H1 (cell line): ENCODE measurements around the gene ARNT2. TPM values are rescaled to one million over a fixed set of nuclear protein-coding genes. Genes with fewer than 3 reads are reported as not detected.

ENCODE experiments used
- CTCF ChIA-PET: fragments of 300-600 bp; sonication (Branson Sonifier 250); formaldehyde crosslinking; loops from one replicate; lab custom pipeline; 2021; ENCODE audit not compliant: partially characterized antibody; lab: Charles Lee
- POLR2A ChIA-PET: fragments of 300-600 bp; sonication (Branson Sonifier 250); formaldehyde crosslinking; loops from one replicate; lab custom pipeline; 2021; ENCODE audit warnings: inconsistent platforms; ENCODE audit not compliant: partially characterized antibody; lab: Charles Lee
- DNase-seq, 2 experiments: peaks; one replicate each; pipeline versions ENCODE4 v3.0.0 to v3.0.0-alpha.2; 2010 to 2022; ENCODE audit warnings: low spot score in 2 of 2, low read depth in 1 of 2, mixed read lengths in 1 of 2
- FAIRE-seq: peaks from 2 replicates; lab custom pipeline; 2011; peaks lifted over from hg19 to GRCh38; lab: Jason Lieb, UNC
- H2AFZ ChIP-seq: 2 replicates; pipeline ENCODE4 v1.8.1; 2012; ENCODE audit warnings: low read length, inconsistent platforms
- H2AK5ac ChIP-seq: 2 replicates; pipeline ENCODE4 v1.6.1; 2013; ENCODE audit warnings: low read depth, low read length
- H2BK120ac ChIP-seq: replicated peaks from 2 replicates; pipeline ENCODE3; 2013; ENCODE audit warnings: low read depth, low read length, inconsistent platforms
- H2BK12ac ChIP-seq: 2 replicates; pipeline ENCODE4 v1.6.1; 2013; ENCODE audit warnings: low read depth, low read length
- H2BK15ac ChIP-seq: 2 replicates; pipeline ENCODE4 v1.6.1; 2013; ENCODE audit warnings: low read length
- H2BK20ac ChIP-seq: 2 replicates; pipeline ENCODE4 v1.6.1; 2013; ENCODE audit warnings: low read length
- H2BK5ac ChIP-seq: 2 replicates; pipeline ENCODE4 v1.6.1; 2013; ENCODE audit warnings: low read depth, low read length
- H3K14ac ChIP-seq: 2 replicates; pipeline ENCODE4 v1.6.1; 2013; ENCODE audit warnings: inconsistent platforms; ENCODE audit not compliant: insufficient read length
- H3K18ac ChIP-seq: 2 replicates; pipeline ENCODE4 v1.6.1; 2013; ENCODE audit warnings: low read length; ENCODE audit errors: extremely low read depth
- H3K23ac ChIP-seq: 2 replicates; pipeline ENCODE4 v1.6.1; 2013; ENCODE audit warnings: inconsistent platforms; ENCODE audit not compliant: insufficient read length
- H3K23me2 ChIP-seq: 2 replicates; pipeline ENCODE4 v1.6.1; 2013; ENCODE audit warnings: low read depth, low read length
- H3K27ac ChIP-seq: 2 replicates; pipeline ENCODE4 v1.6.1; 2011; ENCODE audit warnings: low read depth, low read length, inconsistent platforms
- H3K27me3 ChIP-seq, 4 experiments: replicated peaks in 1 of 4; 1 replicate in 1 of 4; 2 replicates in 3 of 4; pipeline versions ENCODE4 v1.6.1 to v1.8.1; 2011 to 2013; ENCODE audit warnings: low read length in 3 of 4, mild to moderate bottlenecking in 3 of 4, inconsistent platforms in 2 of 4, mixed read lengths in 2 of 4, moderate library complexity in 1 of 4; ENCODE audit not compliant: control insufficient read depth in 3 of 4, insufficient read depth in 3 of 4; ENCODE audit errors: extremely low read depth in 1 of 4
- H3K36me3 ChIP-seq, 4 experiments: 2 replicates each; pipeline versions ENCODE4 v1.6.1 to v1.8.1; 2011 to 2013; ENCODE audit warnings: mild to moderate bottlenecking in 4 of 4, low read length in 3 of 4, moderate library complexity in 2 of 4, control low read depth in 1 of 4, inconsistent platforms in 1 of 4; ENCODE audit not compliant: insufficient read depth in 4 of 4, control insufficient read depth in 2 of 4
- H3K4ac ChIP-seq: replicated peaks from 2 replicates; pipeline ENCODE3; 2013; ENCODE audit warnings: low read length, low read depth, mixed read lengths, inconsistent platforms; ENCODE audit not compliant: insufficient read length
- H3K4me1 ChIP-seq, 4 experiments: replicated peaks in 1 of 4; 1 replicate in 1 of 4; 2 replicates in 3 of 4; pipeline versions ENCODE4 v1.6.1 to v1.8.1; 2011 to 2013; ENCODE audit warnings: low read length in 3 of 4, inconsistent platforms in 2 of 4, mixed read lengths in 1 of 4; ENCODE audit not compliant: insufficient read depth in 4 of 4, control insufficient read depth in 3 of 4
- H3K4me2 ChIP-seq, 2 experiments: 2 replicates each; pipeline versions ENCODE4 v1.6.1 to v1.8.1; 2011 to 2013; ENCODE audit warnings: low read depth in 2 of 2, low read length in 2 of 2, control low read depth in 1 of 2, inconsistent platforms in 1 of 2, mild to moderate bottlenecking in 1 of 2; ENCODE audit not compliant: insufficient read depth in 1 of 2
- H3K4me3 ChIP-seq, 4 experiments: fragments of 200-600, 300-600 bp in 1 of 4; sonication (generic), shearing (Covaris generic), sonication (Bioruptor Twin) in 1 of 4; 2 replicates each; pipeline versions ENCODE4 v1.5.1 to v1.8.1; 2011 to 2016; ENCODE audit warnings: low read length in 4 of 4, low read depth in 3 of 4, control low read depth in 2 of 4, inconsistent platforms in 2 of 4, mild to moderate bottlenecking in 2 of 4, mixed read lengths in 1 of 4, moderate library complexity in 1 of 4; ENCODE audit not compliant: insufficient read depth in 2 of 4; ENCODE audit errors: extremely low read depth in 1 of 4
- H3K56ac ChIP-seq: replicated peaks from 2 replicates; pipeline ENCODE3; 2013; ENCODE audit warnings: low read depth, mild to moderate bottlenecking, mixed read lengths, low read length, inconsistent platforms; ENCODE audit not compliant: insufficient read length
- H3K79me1 ChIP-seq: 2 replicates; pipeline ENCODE4 v1.6.1; 2013; ENCODE audit warnings: low read depth, low read length, control low read depth
- H3K79me2 ChIP-seq, 2 experiments: 2 replicates each; pipeline versions ENCODE4 v1.6.1 to v1.8.1; 2012 to 2013; ENCODE audit warnings: low read length in 2 of 2, mild to moderate bottlenecking in 2 of 2, inconsistent platforms in 1 of 2; ENCODE audit not compliant: insufficient read depth in 2 of 2, control insufficient read depth in 1 of 2
- H3K9ac ChIP-seq, 4 experiments: replicated peaks in 1 of 4; 1 replicate in 1 of 4; 2 replicates in 3 of 4; pipeline versions ENCODE4 v1.6.1 to v1.8.1; 2011 to 2013; ENCODE audit warnings: low read depth in 3 of 4, low read length in 3 of 4, control low read depth in 2 of 4, mild to moderate bottlenecking in 2 of 4, moderate library complexity in 2 of 4, inconsistent platforms in 1 of 4; ENCODE audit errors: extremely low read depth in 1 of 4
- H3K9me3 ChIP-seq, 2 experiments: 2 replicates each; pipeline versions ENCODE4 v1.6.1 to v1.8.1; 2012 to 2013; ENCODE audit warnings: mild to moderate bottlenecking in 2 of 2, moderate library complexity in 2 of 2, control low read depth in 1 of 2, inconsistent platforms in 1 of 2, low read depth in 1 of 2, low read length in 1 of 2, mixed read lengths in 1 of 2; ENCODE audit not compliant: insufficient read depth in 2 of 2
- H4K20me1 ChIP-seq, 2 experiments: replicated peaks in 1 of 2; 2 replicates each; pipeline versions ENCODE3 to v1.8.1; 2011 to 2013; ENCODE audit warnings: inconsistent platforms in 2 of 2, low read length in 2 of 2, mild to moderate bottlenecking in 1 of 2; ENCODE audit not compliant: insufficient read depth in 2 of 2, control insufficient read depth in 1 of 2
- H4K5ac ChIP-seq: 2 replicates; pipeline ENCODE4 v1.6.1; 2013; ENCODE audit warnings: low read length, low read depth, mixed read lengths, inconsistent platforms; ENCODE audit not compliant: insufficient read length
- H4K8ac ChIP-seq: 2 replicates; pipeline ENCODE4 v1.8.0; 2013; ENCODE audit warnings: mild to moderate bottlenecking, moderate library complexity, low read length, inconsistent platforms; ENCODE audit not compliant: insufficient read depth; ENCODE audit errors: extremely low read depth
- H4K91ac ChIP-seq: replicated peaks from 2 replicates; pipeline ENCODE3; 2013; ENCODE audit warnings: low read length, mixed read lengths, inconsistent platforms; ENCODE audit not compliant: insufficient read length
- ATF2 ChIP-seq: IDR thresholded peaks from 2 replicates; pipeline ENCODE4 v1.6.1; 2012; ENCODE audit warnings: low read length, inconsistent platforms
- BRCA1 ChIP-seq: IDR thresholded peaks from 2 replicates; pipeline ENCODE4 v1.6.1; 2012; ENCODE audit warnings: low read depth, low read length, improper control_type of control experiment
- EGR1 ChIP-seq: IDR thresholded peaks from 2 replicates; pipeline ENCODE4 v1.6.1; 2011; ENCODE audit warnings: low read depth, low read length, borderline replicate concordance
- EP300 ChIP-seq, 2 experiments: IDR thresholded peaks; 1 replicate in 1 of 2; 2 replicates in 1 of 2; pipeline ENCODE4 v1.6.1; 2011 to 2012; ENCODE audit warnings: low read depth in 2 of 2, low read length in 2 of 2, mild to moderate bottlenecking in 2 of 2, borderline replicate concordance in 1 of 2, inconsistent platforms in 1 of 2, moderate library complexity in 1 of 2
- FOSL1 ChIP-seq: IDR thresholded peaks from 2 replicates; pipeline ENCODE4 v1.6.1; 2011; ENCODE audit warnings: mild to moderate bottlenecking, low read depth, low read length, moderate library complexity; ENCODE audit not compliant: insufficient read depth
- MAFK ChIP-seq: IDR thresholded peaks from 2 replicates; pipeline ENCODE4 v1.6.1; 2012; ENCODE audit warnings: low read depth, mild to moderate bottlenecking, improper control_type of control experiment, low read length
- PHF8 ChIP-seq: fragments of 200-600 bp; sonication (generic); conservative IDR thresholded peaks from 2 replicates; pipeline ENCODE4 v1.7.1; 2012; ENCODE audit warnings: low read depth, mild to moderate bottlenecking, inconsistent platforms, low read length, moderate library complexity
- POLR2A ChIP-seq, 2 experiments: IDR thresholded peaks; 1 replicate in 1 of 2; 2 replicates in 1 of 2; pipeline ENCODE4 v1.6.1; 2011; ENCODE audit warnings: low read depth in 2 of 2, low read length in 2 of 2, mild to moderate bottlenecking in 2 of 2; ENCODE audit errors: control extremely low read depth in 1 of 2
- POU5F1 ChIP-seq: IDR thresholded peaks from 2 replicates; pipeline ENCODE4 v1.6.1; 2011; ENCODE audit warnings: low read depth, mild to moderate bottlenecking, low read length, moderate library complexity
- SAP30 ChIP-seq: fragments of 300-600 bp; sonication (generic); IDR thresholded peaks from 2 replicates; pipeline ENCODE4 v1.7.1; 2012; ENCODE audit warnings: low read length, moderate library complexity, mild to moderate bottlenecking, inconsistent platforms; ENCODE audit not compliant: insufficient read depth, insufficient replicate concordance
- SIN3A ChIP-seq, 2 experiments: IDR thresholded peaks in 1 of 2; conservative IDR thresholded peaks in 1 of 2; 2 replicates each; pipeline ENCODE4 v1.6.1; 2011 to 2012; ENCODE audit warnings: low read length in 2 of 2, improper control_type of control experiment in 1 of 2, low read depth in 1 of 2, mild to moderate bottlenecking in 1 of 2
- SP1 ChIP-seq: IDR thresholded peaks from 2 replicates; pipeline ENCODE4 v1.6.1; 2011; ENCODE audit warnings: low read depth, low read length
- WGBS, 2 experiments: shearing (Covaris generic) in 1 of 2; methylation state at CpG; one replicate each; pipeline versions ENCODE4 v1.1.6 to v1.1.7; 2013 to 2015; ENCODE audit warnings: low lambda C conversion rate in 2 of 2, mixed read lengths in 2 of 2, inconsistent platforms in 1 of 2, low coverage in 1 of 2, missing lambda C conversion rate in 1 of 2; ENCODE audit not compliant: insufficient replicate concordance in 2 of 2, insufficient coverage in 1 of 2, insufficient read length in 1 of 2; ENCODE audit errors: extremely low coverage in 1 of 2, missing lambda C conversion rate in 1 of 2; 5-methylcytosine and 5-hydroxymethylcytosine counted together
- polyA plus RNA-seq, 7 experiments: library from polyadenylated mRNA; depleted of rRNA in 3 of 7; stranded (reverse) in 5 of 7; unstranded in 2 of 7; fragments of >200 nt in 5 of 7; fragments of 200-250 nt in 2 of 7; gene quantifications; 1 replicate in 5 of 7; 2 replicates in 1 of 7; 4 replicates in 1 of 7; pipeline versions ENCODE4 v1.2.1 to v1.2.3, GENCODE V29; 2011 to 2013; ENCODE audit warnings: missing spikeins in 2 of 7, mixed read lengths in 2 of 7
- total RNA-seq: library from RNA; stranded (reverse); fragmentation: NEBNext Ultra II Directional; extraction: Animal tissue kit (Norgen Biotek cat#: 25700); gene quantifications from 2 replicates; pipeline ENCODE4 v1.2.1, GENCODE V29; 2021

Gene ARNT2
- total and polyA plus RNA-seq, 2 of the 8 experiments (the other 6 are each of a cell fraction or from before 2014, with no cell fraction given): 9.5 to 14.6 TPM

- ChIA-PET POLR2A (no interaction called here), CTCF (interaction anchor here (2.0 kb wide), 1 partner anchor 58 kb away, joined by 6 read pairs; no protein-coding TSS in a partner anchor)
- DNase-seq (no peak), FAIRE-seq (no peak)
- 92% methylated on average over 1 of the region's 1 CpG; no CpG with 5 or more reads in 1 of the 2 experiments for whole genome bisulfite sequencing, 2 experiments
- Histone ChIP-seq H3K56ac (no peak overlapping the region), H3K27ac (no peak overlapping the region), H3K23me2 (no peaks in the 10 kb centered on the region; the same call in 1 of the 2 replicates), H3K4ac (no peak overlapping the region), H3K9me3 (no peaks in the 10 kb centered on the region; a peak in 1 of 4 replicates), H4K20me1 (no peaks in the 10 kb centered on the region), H3K23ac (no peak overlapping the region), H3K18ac (no peak overlapping the region), H4K8ac (no peak overlapping the region), H2AFZ (peak overlapping the region; percentile 9; the same call in 1 of the 2 replicates), H4K5ac (no peak overlapping the region), H2BK120ac (no peak overlapping the region), H3K27me3 (no peaks in the 10 kb centered on the region), H3K79me2 (no peaks in the 10 kb centered on the region), H3K9ac (no peak overlapping the region), H3K14ac (no peak overlapping the region), H2AK5ac (no peak overlapping the region), H3K4me2 (no peak overlapping the region), H3K36me3 (no peaks in the 10 kb centered on the region), H3K4me1 (no peaks in the 10 kb centered on the region), H2BK15ac (no peak overlapping the region), H4K91ac (no peak overlapping the region), H2BK12ac (no peak overlapping the region), H3K79me1 (no peaks in the 10 kb centered on the region), H3K4me3 (no peak overlapping the region), H2BK5ac (no peak overlapping the region), H2BK20ac (no peak overlapping the region)
- TF ChIP-seq FOSL1 (no peak), PHF8 (no peak), SP1 (no peak), POU5F1 (no peak), MAFK (no peak), POLR2A (IDR thresholded peaks at IDR 0.05; ENCODE audit: control extremely low read depth in 1 of 2, low read depth in 2 of 2, low read length in 2 of 2) (no peak), BRCA1 (no peak), EP300 (IDR thresholded peaks at IDR 0.05; ENCODE audit: borderline replicate concordance in 1 of 2, low read depth in 2 of 2, low read length in 2 of 2) (no peak), SIN3A (conservative IDR thresholded peaks at IDR 0.05 in 1 of 2, IDR thresholded peaks at IDR 0.05 in 1 of 2; ENCODE audit: low read depth in 1 of 2, low read length in 2 of 2) (no peak), SAP30 (no peak), EGR1 (no peak), ATF2 (no peak)
These were observed 222.5 kb downstream of the ARNT2 start for GRCh38 chr15:80626643-80627120.
